ENCODE measurements around the gene HAUS8.

- TF ChIP-seq CTCF (IDR thresholded peaks at IDR 0.05) (no peak), EZH2 (IDR thresholded peaks at IDR 0.05; ENCODE audit: borderline replicate concordance, insufficient read depth, low read depth, low read length, poor library complexity, severe bottlenecking) (no peak)
These were observed 73.6 kb downstream of the HAUS8 start for GRCh38 chr19:17001603-17002183.
